Astrocyte (in vitro differentiated cells and primary cell): ENCODE data around the gene ACOT6.

Experiments used
- EZH2 ChIP-seq: IDR thresholded peaks from 2 replicates; pipeline ENCODE4 v1.6.1; 2012; ENCODE audit warnings: mild to moderate bottlenecking, low read length, inconsistent platforms; ENCODE audit not compliant: insufficient read depth
- TF ChIP-seq, protein P1 (sequence below): IDR thresholded peaks from 2 replicates; pipeline ENCODE4 v1.5.1; 2011; ENCODE audit warnings: low read depth, mild to moderate bottlenecking, inconsistent platforms, low read length, moderate library complexity; ENCODE audit not compliant: insufficient read depth

DNA sequence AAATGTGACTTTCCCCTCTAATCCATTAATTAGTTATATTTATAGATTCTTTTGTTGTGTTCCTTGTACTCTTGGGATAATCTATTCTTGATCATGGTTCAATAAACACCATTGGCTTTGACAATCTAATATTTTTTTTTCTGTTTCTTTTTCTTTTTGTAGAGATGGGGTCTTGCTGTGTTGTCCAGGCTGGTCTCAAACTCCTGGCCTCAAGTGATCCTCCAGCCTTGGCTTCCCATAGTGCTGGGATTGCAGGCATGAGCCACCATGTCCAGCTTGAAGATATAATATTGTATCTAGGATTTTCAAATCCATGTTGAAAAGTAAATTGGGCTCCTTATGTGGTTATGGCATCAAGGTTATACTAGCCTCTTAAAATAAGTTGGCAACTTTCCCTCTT lies 38.7 kb downstream of the ACOT6 start:
- TF ChIP-seq, protein P1, sequence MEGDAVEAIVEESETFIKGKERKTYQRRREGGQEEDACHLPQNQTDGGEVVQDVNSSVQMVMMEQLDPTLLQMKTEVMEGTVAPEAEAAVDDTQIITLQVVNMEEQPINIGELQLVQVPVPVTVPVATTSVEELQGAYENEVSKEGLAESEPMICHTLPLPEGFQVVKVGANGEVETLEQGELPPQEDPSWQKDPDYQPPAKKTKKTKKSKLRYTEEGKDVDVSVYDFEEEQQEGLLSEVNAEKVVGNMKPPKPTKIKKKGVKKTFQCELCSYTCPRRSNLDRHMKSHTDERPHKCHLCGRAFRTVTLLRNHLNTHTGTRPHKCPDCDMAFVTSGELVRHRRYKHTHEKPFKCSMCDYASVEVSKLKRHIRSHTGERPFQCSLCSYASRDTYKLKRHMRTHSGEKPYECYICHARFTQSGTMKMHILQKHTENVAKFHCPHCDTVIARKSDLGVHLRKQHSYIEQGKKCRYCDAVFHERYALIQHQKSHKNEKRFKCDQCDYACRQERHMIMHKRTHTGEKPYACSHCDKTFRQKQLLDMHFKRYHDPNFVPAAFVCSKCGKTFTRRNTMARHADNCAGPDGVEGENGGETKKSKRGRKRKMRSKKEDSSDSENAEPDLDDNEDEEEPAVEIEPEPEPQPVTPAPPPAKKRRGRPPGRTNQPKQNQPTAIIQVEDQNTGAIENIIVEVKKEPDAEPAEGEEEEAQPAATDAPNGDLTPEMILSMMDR = no peak
- no peak for TF ChIP-seq EZH2
